Neutrophil (primary cell): ENCODE results near the gene ZNF133.

ENCODE experiments used
- H3K27ac ChIP-seq: fragments of 200-600 bp; sonication (generic); 2 replicates; pipeline ENCODE4 v1.5.1; 2016; ENCODE audit warnings: mild to moderate bottlenecking, moderate library complexity
- H3K27me3 ChIP-seq: fragments of 200-600 bp; sonication (generic); 2 replicates; pipeline ENCODE4 v1.6.0; 2016; ENCODE audit warnings: mild to moderate bottlenecking
- H3K36me3 ChIP-seq: fragments of 200-600 bp; sonication (generic); 2 replicates; pipeline ENCODE4 v1.5.1; 2017
- H3K4me1 ChIP-seq, 2 experiments: fragments of 200-600 bp in 1 of 2; sonication (generic) in 1 of 2; 1 replicate in 1 of 2; 2 replicates in 1 of 2; pipeline versions ENCODE4 v1.5.1 to v1.6.1; 2013 to 2016; ENCODE audit warnings: low read depth in 1 of 2, low read length in 1 of 2, mild to moderate bottlenecking in 1 of 2, moderate library complexity in 1 of 2; ENCODE audit not compliant: control insufficient read depth in 1 of 2, insufficient read depth in 1 of 2
- H3K4me3 ChIP-seq, 2 experiments: fragments of 200-600 bp in 1 of 2; sonication (generic) in 1 of 2; 1 replicate in 1 of 2; 2 replicates in 1 of 2; pipeline ENCODE4 v1.5.1; 2013 to 2016; ENCODE audit warnings: low read depth in 1 of 2, low read length in 1 of 2, mild to moderate bottlenecking in 1 of 2, moderate library complexity in 1 of 2
- H3K9me3 ChIP-seq: fragments of 200-600 bp; sonication (generic); 2 replicates; pipeline ENCODE4 v1.5.1; 2016
- CTCF ChIP-seq: fragments of 200-600 bp; sonication (generic); IDR thresholded peaks from 2 replicates; pipeline ENCODE4 v1.5.1; 2016; ENCODE audit warnings: antibody characterized with exemption

The ZNF133 gene

GRCh38 chr20:18310051-18310450 is 21.7 kb downstream of the ZNF133 start:
- TF ChIP-seq CTCF, result no peak

DNA sequence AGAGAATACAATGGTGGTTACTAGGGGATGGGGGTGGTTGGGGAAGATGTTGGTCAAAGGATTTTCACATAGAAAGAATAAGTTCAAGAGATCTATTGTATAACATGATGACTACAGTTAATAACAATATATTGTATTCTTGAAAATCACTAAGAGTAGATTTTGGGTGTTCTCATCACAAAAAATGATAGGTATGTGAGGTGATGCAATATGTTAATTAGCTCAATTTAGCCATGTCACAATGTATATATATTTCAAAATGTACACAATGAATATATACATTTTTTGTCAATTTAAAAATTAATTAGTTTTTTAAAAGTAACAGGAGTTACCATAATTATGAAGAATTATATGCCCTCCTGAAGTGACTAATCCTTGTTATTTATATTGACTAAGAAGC is 22.3 kb downstream of the ZNF133 start:
- Histone ChIP-seq H3K27me3 (no peaks in the 10 kb centered on the region), H3K36me3 (peaks cover 27% of the 10 kb centered on the region), H3K4me1 (no peaks in the 10 kb centered on the region), H3K27ac (no peak overlapping the region), H3K4me3 (no peak overlapping the region), H3K9me3 (no peaks in the 10 kb centered on the region)
- TF ChIP-seq CTCF, result no peak

More at GRCh38 chr20:18310051-18310450, 21.7 kb downstream of the ZNF133 start:
- Histone ChIP-seq H3K4me1 (no peaks in the 10 kb centered on the region), H3K4me3 (no peak overlapping the region), H3K27ac (no peak overlapping the region), H3K27me3 (no peaks in the 10 kb centered on the region), H3K9me3 (no peaks in the 10 kb centered on the region), H3K36me3 (peaks cover 23% of the 10 kb centered on the region)

GRCh38 chr20:18312723-18313122 is 24.4 kb downstream of the ZNF133 start:
- H3K36me3 ChIP-seq, result peaks cover 32% of the 10 kb centered on the region
- TF ChIP-seq CTCF, result no peak
- no peaks in the 10 kb centered on the region for H3K9me3 ChIP-seq
- H3K4me3 ChIP-seq, result no peak overlapping the region
- no peaks in the 10 kb centered on the region for H3K27me3 ChIP-seq
- no peaks in the 10 kb centered on the region for H3K4me1 ChIP-seq
- no peak overlapping the region for H3K27ac ChIP-seq

GRCh38 chr20:18313411-18313810 is 25.1 kb downstream of the ZNF133 start:
- Histone ChIP-seq H3K4me3 (no peak overlapping the region), H3K36me3 (peaks cover 32% of the 10 kb centered on the region), H3K9me3 (no peaks in the 10 kb centered on the region), H3K27me3 (no peaks in the 10 kb centered on the region), H3K27ac (no peak overlapping the region), H3K4me1 (peaks cover 5 to 6% of the 10 kb centered on the region in 2 experiments)
- no peak for TF ChIP-seq CTCF

DNA sequence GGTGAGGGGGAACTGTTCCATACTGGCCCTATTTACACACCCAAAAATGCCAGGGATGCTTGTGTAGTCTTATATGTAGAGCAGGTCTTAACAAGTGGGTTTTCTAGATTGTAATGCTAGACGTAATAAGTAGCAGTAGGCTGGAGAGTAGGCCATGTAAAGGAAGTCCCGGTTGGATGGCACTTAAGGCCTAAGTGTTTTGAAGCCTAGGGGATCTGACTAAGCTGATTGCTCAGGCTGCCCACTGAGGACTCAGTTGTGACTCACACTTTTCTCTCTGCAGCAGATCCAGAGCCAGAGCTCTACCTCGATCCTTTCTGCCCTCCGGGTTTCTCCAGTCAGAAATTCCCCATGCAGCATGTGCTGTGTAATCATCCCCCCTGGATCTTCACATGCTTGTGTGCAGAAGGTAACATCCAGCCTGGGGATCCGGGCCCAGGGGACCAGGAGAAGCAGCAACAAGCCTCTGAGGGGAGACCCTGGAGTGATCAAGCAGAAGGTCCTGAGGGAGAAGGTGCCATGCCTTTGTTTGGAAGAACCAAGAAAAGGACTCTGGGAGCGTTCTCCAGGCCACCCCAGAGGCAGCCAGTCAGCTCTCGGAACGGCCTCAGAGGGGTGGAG is 26.6 kb downstream of the ZNF133 start:
- TF ChIP-seq CTCF, result no peak
- Histone ChIP-seq H3K36me3 (peaks cover 22% of the 10 kb centered on the region), H3K27me3 (no peaks in the 10 kb centered on the region), H3K4me3 (no peak overlapping the region), H3K27ac (no peak overlapping the region), H3K4me1 (peaks cover 6 to 8% of the 10 kb centered on the region in 2 experiments), H3K9me3 (no peaks in the 10 kb centered on the region)
